Activated CD8-positive, alpha-beta memory T cell treated with anti-CD3 and anti-CD28 coated beads, Interleukin-2, amount 50 U/mL, for 24 hours (primary cell): ENCODE results near the gene RNF181.
"Not testable (repeated sequence)": the region's sequence is repeated elsewhere in the genome, so short reads cannot be mapped to it uniquely, and the experiment has no call there.

Source experiments
- DNase-seq: peaks from one replicate; pipeline ENCODE4 v3.0.0-alpha.2; 2020; ENCODE audit errors: extremely low read depth

Gene RNF181

GRCh38 chr2:85614757-85615156, 19.2 kb downstream of the RNF181 start:
- not testable (repeated sequence) for DNase-seq

- no peak for DNase-seq
These were observed 19.8 kb downstream of the RNF181 start for GRCh38 chr2:85615413-85615728.

GRCh38 chr2:85617723-85618122, 22.2 kb downstream of the RNF181 start:
- not testable (repeated sequence) for DNase-seq

DNA sequence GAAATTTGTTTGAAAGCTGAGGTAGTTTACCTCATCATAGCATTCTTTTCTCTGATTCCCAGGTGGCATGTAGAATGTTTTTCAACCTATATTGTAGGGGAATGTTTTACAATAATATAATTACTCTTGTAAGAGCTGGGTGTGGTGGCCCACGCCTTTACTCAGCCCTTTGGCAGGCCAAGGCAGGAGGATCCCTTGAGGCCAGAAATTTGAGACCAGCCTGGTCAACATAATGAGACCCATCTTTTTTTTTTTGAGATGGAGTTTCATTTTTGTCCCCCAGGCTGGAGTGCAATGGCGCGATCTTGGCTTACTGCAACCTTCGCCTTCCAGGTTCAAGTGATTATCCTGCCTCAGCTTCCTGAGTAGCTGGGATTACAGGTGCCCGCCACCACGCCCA, 24.1 kb downstream of the RNF181 start:
- no peak for DNase-seq

GRCh38 chr2:85621338-85621737, 25.8 kb downstream of the RNF181 start:
- DNase-seq: no peak

DNA sequence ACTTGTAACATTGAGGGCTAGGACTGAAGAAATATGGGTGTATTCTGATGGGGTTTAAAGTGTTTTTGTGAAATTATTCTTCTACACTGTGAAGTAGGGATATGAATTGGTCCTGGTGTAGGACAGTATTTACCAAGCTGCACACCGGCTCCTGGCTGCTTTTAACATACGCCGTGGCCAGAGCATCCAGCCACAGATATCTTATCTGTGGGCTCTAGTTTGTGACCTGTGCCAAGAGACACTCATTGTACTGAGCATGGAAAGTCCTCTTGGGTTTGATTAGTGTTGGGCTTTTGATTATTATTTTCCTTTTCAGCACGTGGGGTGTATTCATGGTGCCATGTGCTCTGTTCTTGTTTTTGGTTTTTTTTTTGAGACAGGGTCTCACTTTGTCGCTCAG, 28.4 kb downstream of the RNF181 start:
- no peak for DNase-seq

DNA sequence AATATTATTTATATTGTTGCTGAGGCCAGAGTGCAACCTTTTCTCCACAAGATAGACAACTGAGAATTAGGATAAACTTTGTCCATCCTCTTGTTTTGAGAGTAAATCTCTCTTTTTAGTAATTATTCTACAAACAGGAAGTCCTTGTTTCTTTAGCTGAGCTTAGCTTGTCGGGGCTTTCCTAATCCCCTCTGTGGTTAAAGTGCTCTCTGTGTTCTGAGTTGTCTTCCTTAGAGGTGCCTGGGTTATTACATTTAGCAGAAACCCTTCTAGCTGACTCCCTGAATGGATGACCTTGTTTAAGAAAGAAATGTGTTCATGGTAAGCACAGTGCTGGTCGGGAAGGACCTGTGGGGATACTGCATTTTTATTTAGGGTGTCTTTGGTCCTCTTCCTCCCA, 33.1 kb downstream of the RNF181 start:
- DNase-seq: no peak

- no peak for DNase-seq
These were observed 35.8 kb downstream of the RNF181 start for GRCh38 chr2:85631316-85631715.

- no peak for DNase-seq
These were observed 39.5 kb downstream of the RNF181 start for GRCh38 chr2:85635011-85635410.

DNA sequence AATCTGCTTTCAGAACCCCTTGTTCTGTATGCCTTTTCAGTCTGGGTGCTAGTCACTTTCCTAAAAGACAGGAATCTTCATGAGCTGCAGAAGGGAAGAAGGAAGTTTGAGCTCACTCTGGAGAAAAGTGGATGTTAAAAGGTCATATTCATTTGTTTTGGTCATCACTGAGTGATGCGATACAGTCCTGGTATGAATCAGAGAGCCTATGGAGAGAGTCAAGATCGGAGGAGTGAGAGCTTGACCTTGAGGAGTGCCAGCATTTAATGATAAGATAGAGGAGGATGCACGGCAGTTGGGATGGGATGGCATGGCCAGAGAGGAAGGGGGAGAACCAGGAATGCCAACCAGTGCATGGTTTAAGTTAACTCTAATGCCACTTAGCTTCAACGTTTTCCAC, 40.1 kb downstream of the RNF181 start:
- DNase-seq: no peak

DNA sequence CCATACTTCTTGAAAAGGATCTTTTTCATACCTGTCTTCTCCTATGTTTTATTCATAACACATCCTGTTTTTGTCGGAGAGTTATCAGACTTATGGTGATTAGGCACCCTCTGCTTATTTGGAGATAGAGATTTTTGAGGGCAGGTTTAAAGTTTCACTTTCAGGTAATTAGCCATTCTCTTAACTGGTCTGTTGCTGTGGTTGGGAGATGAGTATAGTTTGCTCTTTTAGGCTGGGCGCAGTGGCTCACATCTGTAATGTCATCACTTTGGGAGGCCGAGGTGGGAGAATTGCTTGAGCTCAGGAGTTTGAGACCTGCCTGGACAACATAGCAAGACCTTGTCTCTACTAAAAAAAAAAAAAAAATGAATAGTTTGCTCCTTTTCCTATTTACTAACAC, 47.2 kb downstream of the RNF181 start:
- DNase-seq: no peak

DNA sequence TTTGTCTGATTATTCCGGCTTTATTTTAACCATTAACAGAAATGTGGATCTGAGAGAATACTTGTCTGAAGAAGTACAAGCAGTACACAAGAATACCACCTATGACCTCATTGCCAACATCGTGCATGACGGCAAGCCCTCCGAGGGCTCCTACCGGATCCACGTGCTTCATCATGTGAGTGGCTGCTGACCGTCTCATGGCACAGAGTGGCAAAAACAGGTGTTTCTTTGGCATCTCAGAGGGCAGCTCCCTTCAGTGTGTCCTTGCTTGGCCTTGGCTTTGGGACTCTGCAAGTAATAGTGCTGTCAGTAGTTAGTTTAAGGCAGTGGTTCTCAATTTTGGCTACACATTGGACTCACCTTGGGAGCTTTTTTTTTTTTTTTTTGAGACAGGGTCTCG, 49.4 kb downstream of the RNF181 start:
- no peak for DNase-seq

- DNase-seq: no peak
These were observed 50.6 kb downstream of the RNF181 start for GRCh38 chr2:85646166-85646565.
